Iris pigment epithelial cell (primary cell): Measurements from ENCODE around the gene ARHGAP12.
"Not testable (repeated sequence)": the region's sequence is repeated elsewhere in the genome, so short reads cannot be mapped to it uniquely, and the experiment has no call there.

ENCODE experiments used
- DNase-seq: peaks from one replicate; pipeline ENCODE4 v3.0.0-alpha.2; 2011; ENCODE audit warnings: low read depth

ARHGAP12 gene

DNA sequence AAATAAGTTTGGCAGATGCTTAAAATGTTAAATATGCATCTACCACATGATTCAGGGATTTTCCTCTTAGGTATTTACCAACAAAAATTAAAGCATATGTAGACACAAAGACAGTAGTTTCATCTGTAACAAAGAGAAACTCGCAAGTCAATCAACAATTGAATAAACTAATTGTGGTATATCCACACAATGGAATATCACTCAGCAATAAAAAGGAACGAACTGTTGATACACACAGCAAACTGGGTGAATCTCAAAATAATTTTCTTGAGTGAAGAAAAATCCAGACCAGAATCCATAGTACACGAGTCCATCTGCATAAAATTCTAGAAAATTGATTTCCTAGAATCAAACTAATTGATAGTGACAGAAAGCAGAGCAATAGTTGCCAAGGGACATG, 5.2 kb downstream of the ARHGAP12 start:
- no peak for DNase-seq

- DNase-seq, result no peak
Measured at GRCh38 chr10:31921031-31921430, 7.6 kb downstream of the ARHGAP12 start.

DNA sequence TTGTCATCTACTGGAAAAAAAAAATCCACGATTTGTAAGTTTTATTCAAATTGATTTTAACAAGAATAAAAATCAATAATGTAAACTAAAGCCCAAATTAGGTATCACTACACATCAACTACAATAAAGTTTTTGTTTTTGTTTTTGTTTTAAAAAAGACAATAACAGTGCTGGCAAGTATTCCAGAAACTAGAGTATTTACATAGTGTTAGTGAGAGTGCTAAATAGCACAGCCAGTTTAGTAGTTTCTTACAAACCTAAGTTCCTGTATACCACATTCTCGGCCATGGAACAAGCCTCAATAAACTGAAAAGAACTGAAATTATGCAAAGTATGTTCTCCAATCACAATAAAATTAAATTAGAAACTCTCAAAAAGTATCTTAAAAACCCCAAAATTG, 8.1 kb downstream of the ARHGAP12 start:
- DNase-seq, result no peak

DNA sequence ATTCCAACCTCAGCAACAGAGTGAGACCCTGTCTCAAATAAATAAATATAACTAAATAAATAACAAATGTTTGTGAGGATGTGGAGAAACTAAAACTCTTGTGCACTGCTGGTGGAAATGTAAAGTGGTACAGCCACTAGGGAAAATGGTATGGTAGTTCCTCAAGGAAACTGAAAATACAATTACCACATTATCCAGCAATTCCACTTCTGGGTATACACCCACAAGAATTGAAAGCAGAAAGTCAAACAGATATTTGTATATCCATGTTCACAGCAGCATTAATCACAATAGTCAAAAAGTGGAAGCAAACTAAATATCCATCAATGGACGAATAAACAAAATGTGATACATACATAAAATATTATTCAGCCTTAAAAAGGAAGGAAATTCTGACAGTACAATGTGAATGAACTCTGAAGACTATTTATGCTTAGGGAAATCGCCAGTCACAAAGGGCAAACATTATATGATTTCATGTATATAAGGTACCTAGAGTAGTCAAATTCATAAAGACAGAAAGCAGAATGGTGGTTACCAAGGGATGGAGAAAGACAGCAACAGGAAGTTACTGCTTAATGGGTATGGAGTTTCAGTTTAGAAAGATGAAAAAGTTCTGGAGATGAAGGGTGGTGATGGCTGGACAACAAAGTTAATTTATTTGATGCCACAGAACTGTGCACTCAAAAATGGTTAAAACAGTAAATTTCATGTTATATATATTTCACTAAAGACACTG, 9.8 kb downstream of the ARHGAP12 start:
- DNase-seq, result no peak

DNA sequence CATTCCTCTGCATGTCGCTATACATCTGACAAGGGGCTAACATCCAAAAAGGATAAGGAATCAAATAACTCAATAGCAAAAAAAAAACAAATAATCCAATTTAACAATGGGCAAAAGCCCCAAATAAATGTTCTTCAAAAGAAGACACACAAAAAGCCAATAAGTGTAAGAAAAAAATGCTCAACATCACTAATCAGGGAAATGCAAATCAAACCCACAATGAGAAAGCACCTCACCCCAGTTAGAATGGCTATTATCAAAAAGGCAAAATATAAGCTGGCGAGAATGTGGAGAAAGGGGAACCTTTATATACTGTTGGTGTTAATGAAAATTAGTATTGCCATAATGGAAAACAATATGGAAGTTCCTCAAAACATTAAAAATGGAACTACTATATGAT, 14.3 kb downstream of the ARHGAP12 start:
- no peak for DNase-seq

GRCh38 chr10:31912898-31913850, 15.5 kb downstream of the ARHGAP12 start:
- DNase-seq, result peak; percentile 33

- peak; percentile 59 for DNase-seq
Measured at GRCh38 chr10:31912289-31912688, 16.3 kb downstream of the ARHGAP12 start.

GRCh38 chr10:31910016-31910415, 18.6 kb downstream of the ARHGAP12 start:
- DNase-seq, result no peak

- no peak for DNase-seq
Measured at GRCh38 chr10:31908157-31908556, 20.5 kb downstream of the ARHGAP12 start.

GRCh38 chr10:31906039-31906438, 22.6 kb downstream of the ARHGAP12 start:
- peak; percentile 56 for DNase-seq

DNA sequence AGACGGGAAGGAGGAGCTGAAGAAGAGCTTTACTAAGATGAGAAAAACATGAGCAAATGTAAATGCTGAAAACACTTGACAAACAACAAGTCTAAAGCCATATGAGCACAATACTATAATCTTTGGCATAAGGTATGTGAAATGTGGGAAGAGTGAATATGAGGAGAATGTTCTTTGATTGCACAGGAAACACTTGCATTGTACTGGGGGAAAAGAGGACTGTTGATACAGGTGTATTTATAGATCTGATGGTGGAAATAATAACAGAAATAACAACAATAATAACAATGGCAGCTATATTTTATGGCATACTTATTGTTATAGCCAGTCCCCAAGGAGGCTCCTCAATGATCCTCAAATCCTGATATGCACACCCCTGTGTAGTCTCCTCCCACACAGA, 23.0 kb downstream of the ARHGAP12 start:
- DNase-seq, result no peak

- DNase-seq, result no peak
Measured at GRCh38 chr10:31902625-31903024, 26.0 kb downstream of the ARHGAP12 start.

DNA sequence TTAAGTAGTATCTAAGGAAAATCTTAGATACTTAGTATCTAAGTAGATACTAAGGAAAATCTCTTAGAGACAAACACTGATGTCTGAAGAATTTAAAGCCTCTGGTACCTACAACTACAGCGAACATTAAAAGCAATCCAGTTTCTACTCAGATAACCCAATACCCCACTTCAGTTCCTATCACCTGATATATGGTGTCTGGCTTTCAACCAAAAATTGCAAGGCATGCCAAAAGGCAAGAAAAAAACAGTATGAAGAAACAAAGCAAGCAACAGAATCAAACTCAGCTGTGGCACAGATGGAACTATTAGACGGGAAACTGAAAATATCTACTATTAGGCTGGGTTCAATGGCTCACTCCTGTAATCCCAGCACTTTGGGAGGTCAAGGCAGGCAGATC, 31.1 kb downstream of the ARHGAP12 start:
- peak; percentile 36 for DNase-seq

DNA sequence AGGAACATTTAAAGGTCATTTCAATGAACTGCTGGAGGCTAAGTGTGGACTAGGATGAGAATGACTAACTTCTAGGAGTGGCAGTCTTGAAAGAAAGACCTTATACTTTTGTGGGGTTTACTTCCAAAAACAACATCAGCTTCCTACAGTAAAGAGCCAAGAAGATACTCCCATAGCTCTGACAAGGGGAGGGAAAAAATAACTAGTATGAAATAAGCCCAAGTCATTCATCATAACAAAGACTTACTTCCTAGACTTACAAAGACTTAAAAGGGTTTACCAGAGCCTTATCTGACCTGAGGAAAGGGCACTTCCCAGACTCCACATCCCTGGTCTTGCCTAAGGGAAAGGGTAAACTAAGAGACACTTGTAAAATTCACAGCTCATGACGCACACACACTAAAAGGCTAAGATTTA, 31.7 kb downstream of the ARHGAP12 start:
- peak; percentile 46 for DNase-seq

GRCh38 chr10:31895722-31896121, 32.9 kb downstream of the ARHGAP12 start:
- not testable (repeated sequence) for DNase-seq

- DNase-seq, result no peak
Measured at GRCh38 chr10:31888442-31888841, 40.2 kb downstream of the ARHGAP12 start.

DNA sequence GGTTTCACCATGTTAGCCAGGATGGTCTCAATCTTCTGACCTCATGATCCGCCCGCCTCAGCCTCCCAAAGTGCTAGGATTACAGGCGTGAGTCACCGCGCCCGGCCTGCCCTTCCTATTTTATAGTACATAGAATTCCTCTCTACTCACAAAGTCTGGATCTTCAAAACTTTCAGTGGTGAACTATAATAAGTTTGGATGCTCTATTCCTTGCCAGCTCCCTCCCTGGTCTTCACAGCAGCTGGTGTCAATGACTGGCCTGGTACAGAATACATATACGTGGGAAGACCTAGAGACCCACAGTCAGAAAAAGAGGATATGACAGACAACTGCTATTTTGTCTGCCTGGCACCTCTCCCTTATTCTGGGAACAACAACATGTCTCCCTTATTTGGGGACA, 40.8 kb downstream of the ARHGAP12 start:
- no peak for DNase-seq

DNA sequence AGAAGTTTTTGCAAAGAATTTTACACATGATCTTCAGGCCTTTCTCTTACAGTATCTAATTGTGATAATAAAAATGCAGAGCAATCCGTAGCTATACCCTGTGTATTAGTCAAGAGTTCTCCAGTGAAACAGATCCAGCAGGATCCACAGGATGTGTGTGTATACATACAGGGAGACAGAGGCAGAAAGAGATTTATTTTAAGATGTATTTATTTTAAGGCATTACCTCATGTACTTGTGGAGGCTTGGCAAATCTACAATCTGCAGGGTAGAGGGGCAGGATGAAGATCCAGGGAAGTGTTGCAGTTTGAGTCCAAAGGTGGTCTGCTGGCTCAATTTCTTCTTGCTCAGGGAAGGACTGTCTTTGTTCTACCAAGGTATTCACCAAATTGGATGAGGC, 41.7 kb downstream of the ARHGAP12 start:
- DNase-seq, result no peak

- DNase-seq, result no peak
Measured at GRCh38 chr10:31885971-31886370, 42.7 kb downstream of the ARHGAP12 start.

DNA sequence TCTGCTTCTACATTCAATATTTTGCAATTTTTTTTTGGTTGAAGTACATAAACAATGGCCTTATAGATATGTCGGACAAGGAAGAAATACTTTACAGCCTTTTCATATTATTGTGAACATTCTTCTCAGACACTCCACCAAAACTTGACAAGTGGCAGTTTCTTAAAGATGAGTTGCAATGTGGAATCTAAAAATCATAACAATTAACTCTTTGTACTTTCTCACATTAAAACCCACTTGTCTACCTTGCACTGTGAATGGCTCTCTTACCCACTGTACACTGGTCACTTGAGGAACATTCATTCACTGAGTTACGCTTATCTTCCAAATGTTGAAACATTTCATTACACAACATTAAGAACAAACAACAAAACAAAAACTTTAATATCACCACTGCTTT, 44.2 kb downstream of the ARHGAP12 start:
- no peak for DNase-seq

DNA sequence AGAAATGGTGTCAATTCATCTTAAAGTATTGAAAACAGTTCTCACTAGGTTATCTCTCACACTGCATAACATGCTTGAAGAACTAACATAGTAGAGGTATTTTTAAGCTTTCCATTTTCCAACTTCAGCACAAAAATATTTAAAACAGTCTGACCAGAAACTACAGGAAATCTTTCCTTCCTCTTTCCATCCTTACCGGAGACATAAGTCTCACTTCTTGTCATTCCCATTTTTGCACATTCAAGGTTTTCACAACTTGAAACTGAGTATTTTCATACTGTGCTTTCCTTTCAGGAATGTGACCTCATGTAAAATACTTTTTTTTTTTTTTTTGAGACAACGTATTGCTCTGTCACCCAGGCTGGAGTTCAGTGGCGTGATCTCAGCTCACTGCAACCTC, 45.2 kb downstream of the ARHGAP12 start:
- DNase-seq, result no peak

DNA sequence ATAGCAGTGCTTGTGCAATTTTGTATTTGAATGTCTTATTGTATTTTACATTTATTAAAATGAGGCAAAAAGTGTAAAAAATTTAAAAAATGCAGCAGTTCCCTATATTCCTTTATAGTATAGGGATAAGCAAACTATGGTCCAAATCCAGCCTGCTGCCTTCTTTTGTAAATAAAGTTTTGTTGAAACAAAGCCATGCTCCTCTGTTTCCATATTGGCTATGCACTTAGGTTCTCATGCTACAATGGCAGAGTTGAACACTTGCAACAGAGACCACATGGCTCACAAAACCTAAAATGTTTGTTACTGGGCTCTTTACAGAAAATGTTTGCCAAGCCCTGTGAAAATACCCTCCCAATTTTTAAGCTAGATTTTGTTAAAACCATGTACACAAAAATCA, 50.1 kb downstream of the ARHGAP12 start:
- no peak for DNase-seq

DNA sequence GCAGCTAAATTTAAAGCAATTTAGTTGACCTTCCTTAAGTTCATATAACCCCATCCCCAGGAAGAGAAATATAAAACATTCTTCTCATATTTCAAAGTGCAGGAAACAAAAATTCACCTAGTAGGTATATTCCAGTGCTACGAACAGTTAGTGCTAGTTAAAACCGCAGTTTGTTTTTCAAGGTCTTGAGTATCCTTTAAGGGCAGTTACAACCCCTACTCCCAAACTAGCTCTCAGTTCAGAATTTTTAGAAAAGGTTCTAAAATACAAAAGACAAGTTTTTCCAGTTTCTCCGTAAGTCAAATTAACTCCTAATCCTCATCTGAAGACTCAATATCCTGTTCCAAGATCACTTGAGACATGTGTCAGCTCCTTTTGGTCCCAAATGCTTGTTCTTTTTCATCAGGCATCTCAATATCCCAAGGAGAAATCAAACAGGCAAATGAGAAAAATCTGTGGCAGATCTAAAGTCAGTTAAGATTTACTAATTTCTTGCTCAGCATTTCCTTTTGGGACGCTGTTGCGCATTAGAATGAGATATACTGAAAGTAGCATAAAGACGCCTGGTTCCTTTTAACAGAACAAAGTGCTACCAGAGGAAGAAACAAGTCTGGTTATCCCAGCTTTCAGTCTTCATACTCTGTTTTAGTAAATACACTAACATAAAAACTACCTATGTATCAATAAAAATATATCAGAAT, 51.8 kb downstream of the ARHGAP12 start:
- DNase-seq, result no peak
